ENCODE data around the gene SH2D1A.
"Not testable (repeated sequence)": the region's sequence is repeated elsewhere in the genome, so short reads cannot be mapped to it uniquely, and the experiment has no call there.

Gene SH2D1A

DNA sequence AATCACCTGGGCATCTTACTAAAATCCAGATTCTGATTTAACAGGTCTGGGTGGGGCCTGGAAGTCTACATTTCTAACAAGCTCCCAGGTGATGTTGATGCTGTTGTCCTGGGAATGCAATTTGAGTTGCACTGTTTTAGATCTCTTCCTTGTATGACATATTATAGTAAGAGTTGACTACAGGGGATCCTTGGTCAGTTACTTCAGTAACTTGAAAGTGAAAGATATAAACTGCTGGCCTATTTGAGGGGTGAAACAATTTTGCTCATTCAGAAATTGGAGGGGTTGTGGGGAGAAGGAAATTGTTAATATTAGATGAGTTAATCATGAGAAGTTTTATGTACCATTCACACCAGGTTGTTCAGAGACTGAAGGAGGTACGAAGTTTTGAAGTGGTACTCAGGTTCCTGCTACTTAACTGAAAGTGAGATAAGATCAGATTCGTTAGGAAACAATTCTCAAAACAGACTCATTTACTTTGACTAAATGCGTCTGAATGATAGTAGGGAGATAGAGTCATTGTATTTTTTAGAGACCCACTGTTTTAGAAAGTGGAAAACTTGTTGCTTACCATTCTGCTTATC is 12.5 kb downstream of the SH2D1A start:
- DNase-seq: no peak

DNA sequence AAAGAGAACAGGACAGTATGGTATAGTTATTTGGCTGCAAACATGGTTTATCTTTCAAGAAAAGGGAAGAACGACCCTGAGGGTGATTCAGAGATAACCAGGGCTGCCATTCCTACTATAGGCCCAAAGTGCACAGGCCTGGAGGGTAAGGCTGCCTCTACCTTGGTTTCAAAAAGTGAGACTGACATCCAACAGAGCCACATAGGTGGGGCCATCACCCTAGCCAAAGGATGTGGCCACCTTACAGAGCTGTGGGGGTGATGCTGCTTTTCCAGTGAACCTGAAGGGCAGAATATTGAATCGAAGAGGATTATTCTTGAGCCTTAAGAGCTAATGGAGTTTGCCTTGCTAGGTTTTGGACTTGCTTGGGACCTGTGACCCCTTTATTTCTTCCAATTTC is 15.7 kb downstream of the SH2D1A start:
- DNase-seq: no peak

GRCh38 chrX:124362761-124363160 is 16.4 kb downstream of the SH2D1A start:
- no peak for DNase-seq

DNA sequence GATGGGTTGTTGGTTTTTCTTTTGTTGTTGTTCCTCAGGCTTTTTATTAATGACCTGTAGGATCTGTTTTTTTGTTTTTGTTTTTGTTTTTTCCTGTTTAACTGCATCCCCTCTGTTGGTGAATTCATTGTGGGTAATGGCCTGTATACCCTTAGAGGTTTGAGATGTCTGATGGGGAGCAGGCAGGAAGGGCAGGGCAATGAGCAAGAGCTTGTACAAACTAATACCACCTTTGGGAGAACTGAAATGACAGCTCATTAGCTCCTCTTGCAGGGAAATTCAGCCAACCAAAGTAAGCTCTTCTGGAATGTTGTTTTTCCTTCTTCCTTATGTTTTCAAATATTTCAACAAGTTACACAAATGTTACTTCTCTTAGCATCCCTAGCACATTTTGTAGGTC is 23.4 kb downstream of the SH2D1A start:
- DNase-seq: no peak

DNA sequence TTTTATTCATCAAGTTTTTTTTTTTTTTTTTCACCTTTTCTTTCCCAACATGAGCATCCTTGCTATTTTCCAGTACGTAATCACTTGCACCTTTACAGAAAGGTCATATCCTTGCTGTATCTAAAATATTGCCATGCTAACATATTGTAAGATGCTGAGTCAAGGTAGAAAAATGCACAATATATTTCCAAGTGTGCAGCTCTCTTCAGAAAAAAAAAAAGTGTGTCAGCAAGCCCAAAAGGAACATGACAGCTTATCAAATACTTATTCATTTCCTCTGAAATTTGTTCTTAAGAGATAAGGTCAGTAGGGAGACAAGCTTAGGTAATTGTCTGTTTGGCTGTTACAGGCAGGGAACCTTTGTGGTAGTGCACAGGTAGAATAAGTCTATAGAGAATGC is 27.0 kb downstream of the SH2D1A start:
- DNase-seq: no peak

GRCh38 chrX:124378643-124379042 is 32.3 kb downstream of the SH2D1A start:
- no peak for DNase-seq

- DNase-seq: no peak
These were observed 37.0 kb downstream of the SH2D1A start for GRCh38 chrX:124383354-124383753.

DNA sequence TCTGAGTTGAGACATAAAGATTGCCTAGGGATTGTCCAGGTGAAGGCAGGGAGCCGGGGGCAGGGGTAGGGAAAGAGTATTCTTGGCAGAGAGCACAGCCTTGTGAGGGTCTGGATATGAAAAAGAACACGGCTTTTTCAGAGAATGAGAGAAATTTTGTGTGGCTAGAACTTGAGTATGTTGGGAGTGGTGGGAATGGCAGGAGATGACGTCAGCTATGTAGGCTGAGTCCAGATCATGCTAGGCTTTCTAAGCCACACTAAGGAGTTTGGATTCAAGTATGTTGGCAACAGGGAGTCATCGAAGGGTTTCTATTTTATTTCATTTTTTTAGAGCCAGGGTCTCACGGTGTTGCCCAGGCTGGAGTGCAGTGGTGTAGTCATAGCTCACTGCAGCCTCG is 40.0 kb downstream of the SH2D1A start:
- no peak for DNase-seq

GRCh38 chrX:124388562-124388961 is 42.2 kb downstream of the SH2D1A start:
- peak; percentile 46 for DNase-seq

GRCh38 chrX:124392794-124393193 is 46.4 kb downstream of the SH2D1A start:
- no peak for DNase-seq

GRCh38 chrX:124393238-124393637 is 46.9 kb downstream of the SH2D1A start:
- DNase-seq: no peak

DNA sequence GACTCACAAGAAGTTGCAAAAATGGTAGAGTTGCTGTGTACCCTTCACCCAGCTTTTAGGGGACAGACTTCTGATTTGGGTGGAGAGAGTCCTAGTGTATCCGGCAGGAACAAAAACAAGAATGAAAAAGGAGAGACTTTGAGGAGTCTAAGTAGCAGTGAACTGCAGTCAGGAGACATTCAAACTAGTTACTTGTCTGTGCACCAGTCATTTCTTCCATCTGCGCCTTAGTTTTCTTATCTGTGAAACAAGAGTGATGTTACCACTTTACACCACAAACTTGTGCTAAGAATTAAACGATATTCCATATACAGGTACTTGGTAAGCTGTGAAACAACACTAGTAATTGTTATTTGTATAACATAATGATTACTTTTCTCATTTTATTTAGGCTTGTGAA is 47.3 kb downstream of the SH2D1A start:
- DNase-seq: no peak

GRCh38 chrX:124395145-124395880 is 49.0 kb downstream of the SH2D1A start:
- DNase-seq: no peak

- DNase-seq: no peak
These were observed 55.3 kb downstream of the SH2D1A start for GRCh38 chrX:124401696-124402095.

- no peak for DNase-seq
These were observed 59.5 kb downstream of the SH2D1A start for GRCh38 chrX:124405868-124406267.

DNA sequence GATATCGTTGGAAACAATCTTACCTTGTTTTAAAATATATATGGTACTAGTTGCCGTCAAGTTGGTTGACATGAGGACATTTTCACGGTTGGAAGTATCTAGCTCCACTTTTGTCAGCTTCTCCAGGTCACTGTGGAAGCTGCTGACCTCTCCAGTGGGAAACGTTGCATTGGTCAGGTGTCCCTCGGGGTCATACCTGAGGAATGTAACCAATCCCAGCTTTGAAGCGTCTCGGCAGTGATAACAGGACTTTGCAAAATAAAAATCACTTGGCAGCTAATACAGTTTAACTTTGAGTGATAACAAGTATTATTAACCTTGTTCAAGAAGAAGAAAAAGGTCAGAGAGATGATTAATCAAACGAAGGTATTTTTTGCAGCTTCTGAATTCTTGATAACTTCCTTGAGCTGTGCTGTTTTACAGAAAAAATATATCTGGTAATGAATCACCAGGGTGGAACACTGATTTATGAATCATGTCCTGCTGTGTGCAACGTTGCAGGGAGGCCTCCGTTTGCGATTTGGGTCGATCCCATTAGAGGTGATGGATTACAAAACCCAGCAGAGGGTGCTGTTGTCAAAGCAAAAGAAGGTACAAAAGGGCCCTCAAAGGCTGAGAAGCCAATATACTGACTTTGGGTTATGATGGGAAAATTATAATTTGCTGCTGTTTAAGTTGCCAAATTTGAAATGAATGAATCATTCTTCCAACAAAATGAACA is 60.1 kb downstream of the SH2D1A start:
- DNase-seq: peak; percentile 45

DNA sequence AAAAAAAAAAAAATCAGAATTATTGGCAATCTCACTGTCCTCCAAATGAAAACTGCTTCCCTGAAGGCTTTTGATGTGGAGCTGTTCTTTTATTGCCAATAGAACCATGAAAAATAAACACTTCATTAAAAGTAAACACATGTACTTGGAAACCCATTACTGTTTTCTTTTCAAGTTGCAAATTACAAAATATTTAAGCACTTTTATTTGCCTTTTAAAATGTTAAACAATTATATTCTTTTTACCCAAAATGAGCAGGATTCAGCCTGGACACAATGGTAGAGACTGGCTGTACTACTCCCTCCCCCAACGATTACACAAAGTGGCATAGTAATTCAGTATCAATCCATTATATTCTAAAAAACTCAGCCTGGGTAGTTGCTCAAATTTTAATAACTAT is 60.9 kb downstream of the SH2D1A start:
- no peak for DNase-seq

DNA sequence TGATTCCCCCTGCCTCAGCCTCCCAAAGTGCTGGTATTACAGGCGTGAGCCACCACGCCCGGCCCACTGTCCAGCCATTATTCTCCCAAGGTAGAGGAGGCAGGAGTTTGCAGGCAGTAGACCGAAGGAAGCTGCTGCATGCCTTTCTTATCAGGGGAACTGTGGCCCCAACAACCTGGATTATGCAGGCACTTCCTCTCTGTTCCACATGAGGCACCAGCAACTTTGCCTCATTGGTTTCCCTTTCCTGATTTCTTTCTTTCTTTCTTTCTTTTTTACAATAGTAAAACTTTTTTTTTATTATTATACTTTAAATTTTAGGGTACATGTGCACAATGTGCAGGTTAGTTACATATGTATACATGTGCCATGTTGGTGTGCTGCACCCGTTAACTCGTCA is 62.0 kb downstream of the SH2D1A start:
- DNase-seq: not testable (repeated sequence)

DNA sequence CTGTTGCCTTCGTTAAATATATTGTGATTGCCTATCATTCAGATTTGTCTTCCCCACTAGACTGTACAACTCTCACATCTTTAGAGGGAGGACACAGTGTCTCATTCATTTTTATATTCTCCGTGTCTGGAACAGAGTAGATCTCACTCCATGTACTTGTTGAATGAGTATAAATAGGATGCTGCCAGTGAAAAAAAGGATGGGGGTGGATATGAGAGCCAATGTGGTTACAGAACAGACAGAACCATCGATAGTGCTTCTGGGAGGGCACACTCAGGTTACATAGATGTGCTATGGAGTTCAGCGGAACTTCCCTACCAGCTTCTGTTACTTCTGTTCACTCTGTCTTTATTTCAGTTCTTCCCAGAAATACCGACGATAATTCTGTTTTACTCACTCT is 66.9 kb downstream of the SH2D1A start:
- DNase-seq: no peak

GRCh38 chrX:124414281-124414680 is 67.9 kb downstream of the SH2D1A start:
- no peak for DNase-seq

- no peak for DNase-seq
These were observed 68.9 kb downstream of the SH2D1A start for GRCh38 chrX:124415115-124415800.

DNA sequence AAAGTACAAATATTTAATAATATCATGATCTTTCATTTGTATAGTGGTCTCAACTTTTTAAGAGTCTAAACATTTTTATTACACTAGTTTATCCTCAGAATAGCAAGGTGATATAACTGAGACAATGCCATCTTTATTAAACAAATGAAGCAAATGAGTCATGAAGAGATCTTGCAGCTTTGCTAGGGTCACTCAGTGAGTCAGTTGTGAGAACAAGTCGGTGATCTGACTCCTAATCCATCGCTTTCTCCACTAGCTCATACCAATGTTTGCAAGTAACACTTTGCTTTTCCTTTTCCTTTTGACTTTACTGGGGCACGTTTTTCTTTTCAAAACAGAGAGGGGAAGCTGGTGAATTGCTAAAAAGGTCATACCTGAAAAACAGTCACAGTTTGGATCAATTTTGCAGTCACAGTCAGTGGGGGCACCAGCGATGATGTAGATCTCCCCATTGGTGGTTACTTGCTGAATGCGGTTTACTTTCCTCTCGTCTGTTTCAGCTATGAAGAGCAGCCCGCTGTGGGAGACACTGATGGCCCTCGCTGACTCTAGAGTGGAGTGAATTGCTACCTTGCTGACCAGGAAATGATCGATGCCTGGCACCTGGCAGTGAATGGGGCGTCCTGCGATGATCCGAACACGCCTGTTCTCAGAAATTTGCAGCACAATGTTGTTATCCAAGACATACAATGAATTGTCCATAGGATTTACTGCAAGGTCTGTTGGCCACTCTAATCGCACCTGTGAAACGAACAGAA is 75.7 kb downstream of the SH2D1A start:
- no peak for DNase-seq

Data from right hindlimb (tissue), 1 donor.